OCI-LY7 (cell line): ENCODE measurements around the gene CAND2. TPM values are rescaled to one million over a fixed set of nuclear protein-coding genes. Genes with fewer than 3 reads are reported as not detected.
"Not testable (repeated sequence)": the region's sequence is repeated elsewhere in the genome, so short reads cannot be mapped to it uniquely, and the experiment has no call there.

ENCODE experiments used
- BruUV-seq: library from RNA; stranded (reverse); fragments of 400-500 nt; replicated peaks from 2 replicates; lab custom pipeline; 2021; lab: Mats Ljungman, UMichigan
- CTCF ChIA-PET: fragments of 300-600 bp; sonication (Branson Sonifier 250); formaldehyde crosslinking; loops from one replicate; lab custom pipeline; 2022; ENCODE audit warnings: antibody characterized with exemption; ENCODE audit not compliant: unreplicated experiment; lab: Charles Lee
- POLR2A ChIA-PET: fragments of 300-600 bp; sonication (Branson Sonifier 250); formaldehyde crosslinking; loops from one replicate; lab custom pipeline; 2022; ENCODE audit warnings: antibody characterized with exemption; lab: Charles Lee
- DNase-seq: peaks from one replicate; pipeline ENCODE4 v3.0.0-alpha.2; 2015; ENCODE audit warnings: low spot score
- H2AFZ ChIP-seq: fragments of 200-600 bp; sonication (generic), shearing (Covaris generic); 2 replicates; pipeline ENCODE4 v1.6.1; 2014; ENCODE audit warnings: mild to moderate bottlenecking, antibody characterized with exemption, low read length, moderate library complexity
- H3K27ac ChIP-seq: fragments of 200-600 bp; sonication (generic); 2 replicates; pipeline ENCODE4 v1.5.1; 2014; ENCODE audit warnings: mixed run types, low read depth, mild to moderate bottlenecking, moderate library complexity, low read length, inconsistent platforms; ENCODE audit not compliant: poor library complexity, severe bottlenecking
- H3K36me3 ChIP-seq: fragments of 200-600 bp; sonication (generic); 2 replicates; pipeline ENCODE4 v1.6.1; 2014; ENCODE audit warnings: mild to moderate bottlenecking, antibody characterized with exemption, low read length, moderate library complexity, mixed read lengths; ENCODE audit not compliant: insufficient read depth
- H3K4me1 ChIP-seq: fragments of 200-600 bp; sonication (generic); 2 replicates; pipeline ENCODE4 v1.5.1; 2014; ENCODE audit warnings: mild to moderate bottlenecking, low read length; ENCODE audit not compliant: insufficient read depth, poor library complexity, severe bottlenecking
- H3K4me2 ChIP-seq: fragments of 200-600 bp; sonication (generic); 2 replicates; pipeline ENCODE4 v1.6.1; 2014; ENCODE audit warnings: mild to moderate bottlenecking, low read length
- H3K4me3 ChIP-seq: fragments of 200-600 bp; sonication (generic); 2 replicates; pipeline ENCODE4 v1.5.1; 2014; ENCODE audit warnings: mild to moderate bottlenecking, low read depth, low read length; ENCODE audit not compliant: poor library complexity, severe bottlenecking
- H3K79me2 ChIP-seq: fragments of 200-600 bp; sonication (generic); 2 replicates; pipeline ENCODE4 v1.6.1; 2016; ENCODE audit warnings: low read depth, mild to moderate bottlenecking, low read length, moderate library complexity, mixed read lengths; ENCODE audit not compliant: insufficient read depth
- H3K9me2 ChIP-seq: fragments of 200-600 bp; sonication (generic); 2 replicates; pipeline ENCODE4 v1.6.1; 2016; ENCODE audit warnings: mild to moderate bottlenecking, low read length, mixed read lengths; ENCODE audit not compliant: insufficient read depth
- H3K9me3 ChIP-seq: fragments of 200-600 bp; sonication (generic); 2 replicates; pipeline ENCODE4 v1.6.1; 2014; ENCODE audit warnings: mild to moderate bottlenecking, mixed run types, low read length, mixed read lengths
- H4K20me1 ChIP-seq: fragments of 200-600 bp; sonication (generic); 2 replicates; pipeline ENCODE4 v1.6.1; 2014; ENCODE audit warnings: mild to moderate bottlenecking, antibody characterized with exemption, low read length, moderate library complexity, mixed read lengths; ENCODE audit not compliant: insufficient read depth
- CTCF ChIP-seq: fragments of 200-600 bp; sonication (generic); conservative IDR thresholded peaks from 2 replicates; pipeline ENCODE4 v1.5.1; 2014; ENCODE audit warnings: mild to moderate bottlenecking, antibody characterized with exemption, low read length, moderate library complexity, mixed read lengths
- EZH2phosphoT487 ChIP-seq: fragments of 200-600 bp; sonication (generic); IDR thresholded peaks from 2 replicates; pipeline ENCODE4 v1.6.1; 2018; ENCODE audit warnings: low read depth, borderline replicate concordance, mild to moderate bottlenecking, mixed run types, antibody characterized with exemption, low read length, moderate library complexity, mixed read lengths
- intact Hi-C: fragments of 100-400 bp; cut with micrococcal nuclease; formaldehyde crosslinking; loops from one replicate; pipeline ENCODE4 v1.10.0; 2022; ENCODE audit not compliant: unreplicated experiment
- total RNA-seq, 2 experiments: library from RNA; depleted of rRNA in 1 of 2; stranded (reverse); fragments of >200 nt in 1 of 2; shearing (Covaris generic) in 1 of 2; gene quantifications; 2 replicates each; pipeline ENCODE4 v1.2.3, GENCODE V29; 2014 to 2022

Gene CAND2
- total RNA-seq, 2 experiments from 2014 or later, result 4.1 to 11.0 TPM

GRCh38 chr3:12773710-12774086 lies 22.8 kb upstream of the CAND2 start:
- Histone ChIP-seq H3K79me2 (no peaks in the 10 kb centered on the region), H2AFZ (peak overlapping the region; percentile 60; the same call in 1 of the 2 replicates), H3K4me2 (peak overlapping the region; percentile 32), H4K20me1 (no peaks in the 10 kb centered on the region), H3K27ac (peak overlapping the region; percentile 42), H3K4me1 (peaks cover 22% of the 10 kb centered on the region), H3K36me3 (peaks cover 4% of the 10 kb centered on the region; the same call in 1 of the 2 replicates), H3K9me2 (no peaks in the 10 kb centered on the region), H3K4me3 (peak overlapping the region; percentile 5), H3K9me3 (peaks cover 12% of the 10 kb centered on the region; the same call in 1 of the 2 replicates)
- intact Hi-C loops, result no loop called here
- ChIA-PET POLR2A (interaction anchor here (1.0 to 1.7 kb wide), 2 partner anchors 23 to 24 kb away, joined by 3 to 5 read pairs; partner anchors contain the start of gene CAND2), CTCF (no interaction called here)
- DNase-seq, result no peak
- no TSS peak for BruUV-seq
- TF ChIP-seq CTCF (no peak), EZH2phosphoT487 (no peak)

GRCh38 chr3:12774619-12775018 lies 21.9 kb upstream of the CAND2 start:
- Histone ChIP-seq H3K4me1 (peaks cover 22% of the 10 kb centered on the region), H4K20me1 (no peaks in the 10 kb centered on the region), H3K4me3 (no peak overlapping the region), H3K27ac (no peak overlapping the region), H2AFZ (no peak overlapping the region; the same call in 1 of the 2 replicates), H3K9me3 (peaks cover 12% of the 10 kb centered on the region; the same call in 1 of the 2 replicates), H3K9me2 (no peaks in the 10 kb centered on the region), H3K79me2 (no peaks in the 10 kb centered on the region), H3K36me3 (peaks cover 4% of the 10 kb centered on the region; the same call in 1 of the 2 replicates), H3K4me2 (no peak overlapping the region)
- no peak for TF ChIP-seq EZH2phosphoT487
- TF ChIP-seq CTCF, result peak; percentile 35; the same call in 1 of the 2 replicates
- intact Hi-C loops, result no loop called here
- BruUV-seq, result no TSS peak
- ChIA-PET POLR2A (interaction anchor here (1.0 kb wide), 1 partner anchor 25 kb away, joined by 3 read pairs; no protein-coding TSS in a partner anchor), CTCF (no interaction called here)
- DNase-seq, result no peak

GRCh38 chr3:12775226-12775625 lies 21.3 kb upstream of the CAND2 start:
- peaks cover 4% of the 10 kb centered on the region; the same call in 1 of the 2 replicates for H3K36me3 ChIP-seq
- H3K9me2 ChIP-seq, result no peaks in the 10 kb centered on the region
- peaks cover 12% of the 10 kb centered on the region; the same call in 1 of the 2 replicates for H3K9me3 ChIP-seq
- no TSS peak for BruUV-seq
- H2AFZ ChIP-seq, result no peak overlapping the region
- DNase-seq, result no peak
- intact Hi-C loops, result no loop called here
- no peak overlapping the region for H3K27ac ChIP-seq
- H3K4me2 ChIP-seq, result no peak overlapping the region
- no peaks in the 10 kb centered on the region for H3K79me2 ChIP-seq
- ChIA-PET CTCF (no interaction called here), POLR2A (no interaction called here)
- H3K4me1 ChIP-seq, result peaks cover 22% of the 10 kb centered on the region
- H3K4me3 ChIP-seq, result no peak overlapping the region
- H4K20me1 ChIP-seq, result no peaks in the 10 kb centered on the region
- TF ChIP-seq CTCF, result no peak
- TF ChIP-seq EZH2phosphoT487, result no peak

- H3K79me2 ChIP-seq, H3K27ac ChIP-seq, H2AFZ ChIP-seq, H3K9me2 ChIP-seq, BruUV-seq, CTCF ChIA-PET, H3K4me3 ChIP-seq, H4K20me1 ChIP-seq, intact Hi-C loops, H3K4me2 ChIP-seq, DNase-seq, H3K36me3 ChIP-seq: not testable (repeated sequence)
- POLR2A ChIA-PET, result interaction anchor here (1.0 kb wide), 1 partner anchor 8 kb away, joined by 4 read pairs; no protein-coding TSS in a partner anchor
- Histone ChIP-seq H3K9me3 (peaks cover 12% of the 10 kb centered on the region; the same call in 1 of the 2 replicates), H3K4me1 (peaks cover 22% of the 10 kb centered on the region)
Observed at GRCh38 chr3:12775970-12776369, 20.5 kb upstream of the CAND2 start.
